Immature natural killer cell (primary cell): Measurements from ENCODE around the gene PTPMT1. TPM values are rescaled to one million over a fixed set of nuclear protein-coding genes. Genes with fewer than 3 reads are reported as not detected.
"Not testable (repeated sequence)": the region's sequence is repeated elsewhere in the genome, so short reads cannot be mapped to it uniquely, and the experiment has no call there.

Experiments
- DNase-seq, 3 donors: peaks; one replicate each; pipeline ENCODE4 v3.0.0; 2022; ENCODE audit warnings: mixed read lengths in 1 of 3
- H3K27ac Mint-ChIP-seq, 6 donors: one replicate each; pipeline ENCODE4 v1.8.0; 2020; ENCODE audit warnings: mixed read lengths in 6 of 6, mild to moderate bottlenecking in 5 of 6, inconsistent platforms in 4 of 6, moderate library complexity in 3 of 6
- H3K27me3 Mint-ChIP-seq, 3 donors: one replicate each; pipeline ENCODE4 v1.8.0; 2020 to 2021; ENCODE audit warnings: low read depth in 3 of 3, mild to moderate bottlenecking in 3 of 3, mixed read lengths in 3 of 3, moderate library complexity in 3 of 3, inconsistent platforms in 1 of 3
- H3K36me3 Mint-ChIP-seq, 3 donors: one replicate each; pipeline ENCODE4 v1.8.0; 2020; ENCODE audit warnings: mixed read lengths in 3 of 3, inconsistent platforms in 2 of 3, mild to moderate bottlenecking in 2 of 3
- H3K4me1 Mint-ChIP-seq, 2 donors: one replicate each; pipeline ENCODE4 v1.8.0; 2020; ENCODE audit warnings: inconsistent platforms in 2 of 2, mild to moderate bottlenecking in 2 of 2, mixed read lengths in 2 of 2, moderate library complexity in 1 of 2
- H3K4me3 Mint-ChIP-seq, 5 donors: one replicate each; pipeline ENCODE4 v1.8.0; 2020; ENCODE audit warnings: mild to moderate bottlenecking in 5 of 5, mixed read lengths in 5 of 5, inconsistent platforms in 3 of 5, moderate library complexity in 3 of 5
- H3K9me3 Mint-ChIP-seq, 6 donors: one replicate each; pipeline ENCODE4 v1.8.0; 2020; ENCODE audit warnings: mild to moderate bottlenecking in 6 of 6, mixed read lengths in 6 of 6, inconsistent platforms in 4 of 6, moderate library complexity in 3 of 6
- polyA plus RNA-seq, 3 donors: library from polyadenylated mRNA; unstranded; fragments of 300-500 nt; fragmentation: Illumina TruSeq; gene quantifications; one replicate each; pipeline ENCODE4 v1.2.3, GENCODE V29; 2021

Gene PTPMT1
- polyA plus RNA-seq, 3 donors from 2014 or later: 62.2 to 117 (median 80.2) TPM

GRCh38 chr11:47552566-47553405 lies 12.6 kb upstream of the PTPMT1 start, which contains the start of gene CELF1:
TSS of gene CELF1 (minus strand) at chr11:47553132. CDS start at chr11:47499523, 53,609 bp downstream.
- Mint-ChIP-seq H3K36me3 (no peaks in the 10 kb centered on the region), H3K27ac (peak within 1 kb of the TSS; percentile 89 to 96 (median 93)), H3K4me1 (peaks cover 48 to 60% of the 10 kb centered on the region in 2 donors), H3K9me3 (no peaks in the 10 kb centered on the region), H3K27me3 (peaks cover 0 to 8% (median 0%) of the 10 kb centered on the region in 3 donors), H3K4me3 (peak within 1 kb of the TSS; percentile 94 to 98 (median 97))
- peak; percentile 91 for DNase-seq

DNA sequence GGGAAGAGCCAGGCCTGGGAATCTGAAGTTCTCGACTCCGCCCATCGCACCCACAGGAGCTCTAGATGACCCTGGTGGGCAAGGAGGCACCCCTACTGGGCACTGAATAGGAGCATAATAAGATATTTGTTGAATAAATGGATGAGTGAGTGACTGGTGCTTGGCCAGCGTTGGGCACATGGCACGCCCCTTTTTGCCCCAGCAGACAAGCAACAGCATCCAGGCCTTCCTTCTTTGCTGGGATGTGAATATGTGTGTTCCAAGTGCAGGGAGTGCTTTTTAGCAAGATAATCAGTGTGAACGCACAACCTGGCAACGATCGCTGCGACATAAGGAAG lies 12.0 kb upstream of the PTPMT1 start:
- Mint-ChIP-seq H3K27me3 (peaks cover 0 to 7% (median 0%) of the 10 kb centered on the region in 3 donors), H3K4me1 (peaks cover 42 to 54% of the 10 kb centered on the region in 2 donors)

GRCh38 chr11:47557004-47557403 lies 8.4 kb upstream of the PTPMT1 start:
- not testable (repeated sequence) for DNase-seq, H3K4me3 Mint-ChIP-seq, H3K27ac Mint-ChIP-seq, H3K9me3 Mint-ChIP-seq, H3K36me3 Mint-ChIP-seq, H3K27me3 Mint-ChIP-seq
- peaks cover 12 to 21% of the 10 kb centered on the region in 2 donors for H3K4me1 Mint-ChIP-seq

More for the DNA sequence above, 12.0 kb upstream of the PTPMT1 start:
- Mint-ChIP-seq H3K9me3 (no peaks in the 10 kb centered on the region), H3K4me3 (peak overlapping the region; percentile 87 to 98 (median 94)), H3K36me3 (no peaks in the 10 kb centered on the region), H3K27ac (peak overlapping the region; percentile 43 to 90 (median 74))
- DNase-seq: no peak

DNA sequence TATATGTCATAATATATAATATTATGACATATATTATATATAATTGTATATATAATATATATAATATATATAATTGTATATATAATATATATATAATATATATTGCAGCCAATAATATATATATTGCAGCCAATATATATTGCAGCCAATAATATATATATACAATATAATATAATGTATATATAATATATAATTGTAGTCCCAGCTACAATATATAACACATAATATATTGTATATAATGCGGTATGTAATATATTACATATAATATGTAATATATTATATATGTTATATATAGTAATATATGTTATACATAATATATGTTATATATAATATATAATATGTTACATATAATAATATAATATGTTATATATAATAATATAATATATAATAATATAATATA lies 6.7 kb upstream of the PTPMT1 start:
- Mint-ChIP-seq H3K27me3 (no peaks in the 10 kb centered on the region), H3K9me3 (no peaks in the 10 kb centered on the region), H3K27ac (no peak overlapping the region), H3K36me3 (no peaks in the 10 kb centered on the region), H3K4me3 (no peak overlapping the region), H3K4me1 (peaks cover 2 to 8% of the 10 kb centered on the region in 2 donors)
- DNase-seq: no peak

GRCh38 chr11:47560426-47560825 lies 5.0 kb upstream of the PTPMT1 start:
- H3K27ac Mint-ChIP-seq: no peak overlapping the region
- no peaks in the 10 kb centered on the region for H3K9me3 Mint-ChIP-seq
- no peaks in the 10 kb centered on the region for H3K36me3 Mint-ChIP-seq
- H3K27me3 Mint-ChIP-seq: peaks cover 0 to 2% (median 0%) of the 10 kb centered on the region in 3 donors
- DNase-seq: no peak
- no peak overlapping the region for H3K4me3 Mint-ChIP-seq
- peaks cover 3 to 6% of the 10 kb centered on the region in 2 donors for H3K4me1 Mint-ChIP-seq

- H3K27ac Mint-ChIP-seq, H3K9me3 Mint-ChIP-seq, DNase-seq, H3K4me3 Mint-ChIP-seq, H3K36me3 Mint-ChIP-seq, H3K27me3 Mint-ChIP-seq: not testable (repeated sequence)
- H3K4me1 Mint-ChIP-seq: peaks cover 14 to 18% of the 10 kb centered on the region in 2 donors
These were observed 3.0 kb upstream of the PTPMT1 start for GRCh38 chr11:47562393-47562792.

DNA sequence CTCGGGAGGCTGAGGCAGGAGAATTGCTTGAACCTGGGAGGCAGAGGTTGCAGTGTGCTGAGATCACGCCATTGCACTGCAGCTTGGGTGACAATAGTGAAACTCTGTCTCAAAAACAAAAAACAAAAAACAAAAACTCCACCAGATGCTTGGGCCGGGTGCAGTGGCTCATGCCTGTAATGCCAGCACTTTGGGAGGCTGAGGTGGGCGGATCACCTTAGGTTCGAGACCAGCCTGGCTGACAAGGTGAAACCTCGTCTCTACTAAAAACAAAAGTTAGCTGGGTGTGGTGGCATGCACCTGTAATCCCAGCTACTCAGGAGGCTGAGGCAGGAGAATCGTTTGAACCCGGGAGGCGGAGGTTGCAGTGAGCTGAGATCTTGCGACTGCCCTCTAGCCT lies 1.0 kb upstream of the PTPMT1 start:
- H3K27ac Mint-ChIP-seq: peak overlapping the region in 4 of 6 donors; percentile 4 to 73 (median 16)
- not testable (repeated sequence) for H3K36me3 Mint-ChIP-seq, H3K9me3 Mint-ChIP-seq, DNase-seq, H3K27me3 Mint-ChIP-seq
- peak overlapping the region; percentile 44 to 85 (median 76) for H3K4me3 Mint-ChIP-seq
- H3K4me1 Mint-ChIP-seq: peaks cover 14 to 18% of the 10 kb centered on the region in 2 donors

DNA sequence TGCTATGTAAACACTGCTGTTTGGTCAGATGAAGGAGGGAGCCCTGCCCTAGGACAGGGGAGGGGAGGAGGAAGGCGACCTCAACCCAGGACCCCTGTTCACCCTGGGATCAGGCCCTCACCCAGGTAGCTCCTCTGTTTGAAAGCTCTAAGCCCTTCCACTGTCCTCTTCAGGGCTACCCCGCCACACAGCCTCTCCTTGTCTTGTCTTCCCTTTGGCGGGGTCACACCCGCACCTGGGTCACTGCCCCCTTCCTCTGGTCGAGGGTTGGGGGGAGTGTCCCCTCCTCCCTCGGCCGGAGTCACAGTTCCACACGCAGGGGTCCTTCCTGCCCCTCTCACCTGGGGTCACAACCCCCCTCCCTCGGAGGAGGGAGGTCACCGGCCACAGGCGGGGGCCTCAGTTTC lies 463 bp upstream of the PTPMT1 start:
- peak overlapping the region; percentile 48 to 84 (median 76) for H3K27ac Mint-ChIP-seq
- no peaks in the 10 kb centered on the region for H3K9me3 Mint-ChIP-seq
- peaks cover 0 to 2% (median 0%) of the 10 kb centered on the region in 3 donors for H3K27me3 Mint-ChIP-seq
- H3K4me1 Mint-ChIP-seq: peaks cover 14 to 18% of the 10 kb centered on the region in 2 donors
- peak overlapping the region; percentile 63 to 85 (median 78) for H3K4me3 Mint-ChIP-seq
- DNase-seq: no peak
- no peaks in the 10 kb centered on the region for H3K36me3 Mint-ChIP-seq

DNA sequence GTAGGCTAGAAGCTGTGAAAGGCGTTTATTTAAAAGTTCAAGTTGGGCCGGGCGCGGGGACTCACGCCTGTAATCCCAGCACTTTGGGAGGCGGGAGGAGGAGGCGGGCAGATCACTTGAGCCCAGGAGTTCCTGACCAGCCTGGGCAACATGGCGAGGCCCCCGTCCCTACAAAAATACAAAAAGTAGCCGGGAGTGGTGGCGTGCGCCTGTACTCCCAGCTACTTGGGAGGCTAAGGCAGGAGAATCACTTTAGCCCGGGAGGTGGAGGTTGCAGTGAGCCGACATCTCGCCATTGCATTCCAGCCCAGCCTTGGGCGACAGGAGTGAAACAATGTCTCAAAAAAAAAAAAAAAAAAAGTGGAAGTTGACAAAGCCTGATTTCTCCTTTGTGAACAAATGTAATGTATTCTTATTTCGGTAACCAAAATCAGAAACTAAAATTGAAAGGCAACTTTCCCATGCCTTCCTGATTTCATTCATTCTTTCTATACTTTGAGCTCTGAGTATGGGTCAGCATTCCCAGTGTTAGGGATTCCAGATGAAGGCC lies 825 bp downstream of the PTPMT1 start:
- peak overlapping the region; percentile 63 to 86 (median 82) for H3K4me3 Mint-ChIP-seq
- H3K27ac Mint-ChIP-seq: peak overlapping the region; percentile 29 to 79 (median 66)
- H3K4me1 Mint-ChIP-seq: peaks cover 14 to 18% of the 10 kb centered on the region in 2 donors
- DNase-seq: no peak
- H3K27me3 Mint-ChIP-seq: peaks cover 0 to 2% (median 0%) of the 10 kb centered on the region in 3 donors
- peaks cover 0 to 5% (median 3%) of the 10 kb centered on the region in 3 donors for H3K36me3 Mint-ChIP-seq
- H3K9me3 Mint-ChIP-seq: no peaks in the 10 kb centered on the region

GRCh38 chr11:47569646-47570045 lies 4.2 kb downstream of the PTPMT1 start:
- H3K4me3 Mint-ChIP-seq: no peak overlapping the region
- no peak overlapping the region for H3K27ac Mint-ChIP-seq
- DNase-seq: no peak
- peaks cover 0 to 2% (median 0%) of the 10 kb centered on the region in 3 donors for H3K27me3 Mint-ChIP-seq
- H3K4me1 Mint-ChIP-seq: peaks cover 14 to 24% of the 10 kb centered on the region in 2 donors
- no peaks in the 10 kb centered on the region for H3K9me3 Mint-ChIP-seq
- peaks cover 4 to 17% (median 9%) of the 10 kb centered on the region in 3 donors for H3K36me3 Mint-ChIP-seq

DNA sequence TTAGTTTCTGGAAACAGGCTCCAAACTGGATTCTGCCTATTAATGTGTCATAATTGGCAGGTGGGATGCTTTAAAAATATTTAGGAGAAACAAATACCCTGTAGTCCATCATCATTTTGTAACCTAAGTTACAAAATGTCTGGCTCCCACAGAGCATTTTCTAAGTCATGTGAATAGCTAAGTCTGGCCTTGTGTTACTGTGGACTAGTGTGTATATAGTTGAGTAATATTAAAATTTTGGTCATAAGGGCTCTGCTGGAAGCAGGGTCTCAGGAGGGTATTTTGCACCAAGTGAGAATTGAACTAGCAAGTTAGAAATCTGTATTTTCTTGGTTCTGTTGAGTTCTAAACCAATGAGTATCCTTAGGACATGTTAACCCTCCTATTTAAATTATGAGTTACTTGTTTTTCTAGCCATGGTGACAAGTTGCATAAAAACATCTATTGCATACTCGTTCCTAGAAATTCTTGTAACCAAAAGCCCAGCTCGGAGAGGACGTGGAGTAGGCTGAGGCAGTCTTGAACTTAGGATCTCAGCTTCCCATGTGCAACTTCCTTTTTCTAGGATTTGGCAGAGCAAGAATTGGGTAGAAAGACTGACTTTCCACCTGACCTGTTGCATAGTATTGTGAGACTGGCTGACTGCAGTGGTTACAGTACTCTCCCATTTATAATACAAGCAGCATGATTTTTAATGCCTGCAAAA lies 5.4 kb downstream of the PTPMT1 start:
- H3K36me3 Mint-ChIP-seq: peaks cover 4 to 17% (median 9%) of the 10 kb centered on the region in 3 donors
- no peak for DNase-seq
- H3K9me3 Mint-ChIP-seq: no peaks in the 10 kb centered on the region
- H3K27ac Mint-ChIP-seq: peak overlapping the region in 1 of 6 donors; percentile 34
- H3K4me1 Mint-ChIP-seq: peaks cover 11 to 20% of the 10 kb centered on the region in 2 donors
- no peak overlapping the region for H3K4me3 Mint-ChIP-seq
- no peaks in the 10 kb centered on the region for H3K27me3 Mint-ChIP-seq

GRCh38 chr11:47571357-47571729 lies 5.9 kb downstream of the PTPMT1 start:
- no peak for DNase-seq
- no peak overlapping the region for H3K27ac Mint-ChIP-seq
- H3K4me1 Mint-ChIP-seq: peaks cover 6 to 15% of the 10 kb centered on the region in 2 donors
- no peaks in the 10 kb centered on the region for H3K9me3 Mint-ChIP-seq
- H3K27me3 Mint-ChIP-seq: no peaks in the 10 kb centered on the region
- H3K36me3 Mint-ChIP-seq: peaks cover 4 to 17% (median 9%) of the 10 kb centered on the region in 3 donors
- no peak overlapping the region for H3K4me3 Mint-ChIP-seq

- Mint-ChIP-seq H3K27ac (no peak overlapping the region), H3K9me3 (no peaks in the 10 kb centered on the region), H3K27me3 (no peaks in the 10 kb centered on the region), H3K4me3 (no peak overlapping the region), H3K4me1 (peaks cover 1 to 11% of the 10 kb centered on the region in 2 donors), H3K36me3 (peaks cover 4 to 17% (median 9%) of the 10 kb centered on the region in 3 donors)
- DNase-seq: no peak
These were observed 6.5 kb downstream of the PTPMT1 start for GRCh38 chr11:47571895-47572294.
